ENCODE results near the gene LDLRAD4.

The LDLRAD4 gene

GRCh38 chr18:13393338-13393737, 174.8 kb downstream of the LDLRAD4 start:
- DNase-seq: no peak

- DNase-seq: no peak
Observed at GRCh38 chr18:13394801-13395200, 176.2 kb downstream of the LDLRAD4 start.

- DNase-seq: no peak
Observed at GRCh38 chr18:13395577-13395976, 177.0 kb downstream of the LDLRAD4 start.

GRCh38 chr18:13397504-13398163, 179.1 kb downstream of the LDLRAD4 start:
- no peak for DNase-seq

- DNase-seq: no peak
Observed at GRCh38 chr18:13398631-13399030, 180.1 kb downstream of the LDLRAD4 start.

- DNase-seq: no peak
Observed at GRCh38 chr18:13399511-13399910, 181.0 kb downstream of the LDLRAD4 start.

- no peak for DNase-seq
Observed at GRCh38 chr18:13400636-13401315, 182.2 kb downstream of the LDLRAD4 start.

GRCh38 chr18:13401404-13401803, 182.8 kb downstream of the LDLRAD4 start:
- DNase-seq: no peak

- no peak for DNase-seq
Observed at GRCh38 chr18:13401826-13402225, 183.3 kb downstream of the LDLRAD4 start.

GRCh38 chr18:13403786-13404549, 185.4 kb downstream of the LDLRAD4 start:
- DNase-seq: no peak

GRCh38 chr18:13405305-13406038, 186.9 kb downstream of the LDLRAD4 start:
- DNase-seq: no peak

- DNase-seq: no peak
Observed at GRCh38 chr18:13406049-13406615, 187.6 kb downstream of the LDLRAD4 start.

- no peak for DNase-seq
Observed at GRCh38 chr18:13406736-13407135, 188.2 kb downstream of the LDLRAD4 start.

- DNase-seq: no peak
Observed at GRCh38 chr18:13407484-13407883, 188.9 kb downstream of the LDLRAD4 start.

GRCh38 chr18:13409026-13409425, 190.5 kb downstream of the LDLRAD4 start:
- DNase-seq: no peak

GRCh38 chr18:13409997-13410396, 191.4 kb downstream of the LDLRAD4 start:
- no peak for DNase-seq

- DNase-seq: no peak
Observed at GRCh38 chr18:13410471-13410870, 191.9 kb downstream of the LDLRAD4 start.

GRCh38 chr18:13412017-13412416, 193.5 kb downstream of the LDLRAD4 start:
- DNase-seq: no peak

GRCh38 chr18:13412901-13413300, 194.3 kb downstream of the LDLRAD4 start:
- DNase-seq: no peak

- no peak for DNase-seq
Observed at GRCh38 chr18:13414102-13414501, 195.5 kb downstream of the LDLRAD4 start.

GRCh38 chr18:13414521-13414920, 196.0 kb downstream of the LDLRAD4 start:
- no peak for DNase-seq

GRCh38 chr18:13415736-13416135, 197.2 kb downstream of the LDLRAD4 start:
- no peak for DNase-seq

- DNase-seq: no peak
Observed at GRCh38 chr18:13416208-13416607, 197.6 kb downstream of the LDLRAD4 start.
